ENCODE results near the gene DAPK2.
"Not testable (repeated sequence)": the region's sequence is repeated elsewhere in the genome, so short reads cannot be mapped to it uniquely, and the experiment has no call there.

The DAPK2 gene

GRCh38 chr15:63900306-63900705 is 146.0 kb downstream of the DAPK2 start:
- Histone ChIP-seq H3K27me3 (ENCODE audit: insufficient read depth, low read depth) (no peaks in the 10 kb centered on the region), H3K36me3 (ENCODE audit: insufficient read depth) (no peaks in the 10 kb centered on the region), H3K4me3 (IDR thresholded peaks at IDR 0.05; ENCODE audit: insufficient read depth, low read depth, low read length) (no peak overlapping the region), H3K79me2 (ENCODE audit: insufficient read depth, low read depth) (no peaks in the 10 kb centered on the region), H4K20me1 (ENCODE audit: insufficient read depth) (no peaks in the 10 kb centered on the region), H2AFZ (ENCODE audit: low read depth) (no peak overlapping the region), H3K27ac (no peak overlapping the region), H3K9ac (no peak overlapping the region), H3K4me2 (no peak overlapping the region), H3K4me1 (ENCODE audit: low read depth, poor library complexity, severe bottlenecking) (peaks cover 26% of the 10 kb centered on the region)
- no peak for TF ChIP-seq CTCF (conservative IDR thresholded peaks at IDR 0.05; ENCODE audit: low read depth, low read length)

- not testable (repeated sequence) for H3K9ac ChIP-seq; H3K4me3 ChIP-seq (IDR thresholded peaks at IDR 0.05; ENCODE audit: insufficient read depth, low read depth, low read length); H4K20me1 ChIP-seq (ENCODE audit: insufficient read depth); H3K36me3 ChIP-seq (ENCODE audit: insufficient read depth); H3K27me3 ChIP-seq (ENCODE audit: insufficient read depth, low read depth); H2AFZ ChIP-seq (ENCODE audit: low read depth); H3K27ac ChIP-seq; H3K79me2 ChIP-seq (ENCODE audit: insufficient read depth, low read depth); H3K4me2 ChIP-seq
- H3K4me1 ChIP-seq (ENCODE audit: low read depth, poor library complexity, severe bottlenecking): peaks cover 33% of the 10 kb centered on the region
Observed at GRCh38 chr15:63899606-63900005, 146.7 kb downstream of the DAPK2 start.

GRCh38 chr15:63899193-63899592 is 147.1 kb downstream of the DAPK2 start:
- no peak overlapping the region for H3K27ac ChIP-seq
- peaks cover 37% of the 10 kb centered on the region for H3K4me1 ChIP-seq (ENCODE audit: low read depth, poor library complexity, severe bottlenecking)
- no peak overlapping the region for H3K4me3 ChIP-seq (IDR thresholded peaks at IDR 0.05; ENCODE audit: insufficient read depth, low read depth, low read length)
- TF ChIP-seq CTCF (conservative IDR thresholded peaks at IDR 0.05; ENCODE audit: low read depth, low read length): no peak
- no peak overlapping the region for H3K4me2 ChIP-seq
- H3K79me2 ChIP-seq (ENCODE audit: insufficient read depth, low read depth): no peaks in the 10 kb centered on the region
- H3K9ac ChIP-seq: no peak overlapping the region
- no peaks in the 10 kb centered on the region for H3K36me3 ChIP-seq (ENCODE audit: insufficient read depth)
- no peaks in the 10 kb centered on the region for H4K20me1 ChIP-seq (ENCODE audit: insufficient read depth)
- no peak overlapping the region for H2AFZ ChIP-seq (ENCODE audit: low read depth)
- no peaks in the 10 kb centered on the region for H3K27me3 ChIP-seq (ENCODE audit: insufficient read depth, low read depth)

GRCh38 chr15:63896336-63897115 is 149.8 kb downstream of the DAPK2 start:
- Histone ChIP-seq H3K9ac (peak overlapping the region; percentile 23; the same call in 1 of the 2 replicates), H3K27ac (peak overlapping the region; percentile 53), H4K20me1 (ENCODE audit: insufficient read depth) (no peaks in the 10 kb centered on the region), H3K4me2 (peak overlapping the region; percentile 56), H3K27me3 (ENCODE audit: insufficient read depth, low read depth) (no peaks in the 10 kb centered on the region), H3K36me3 (ENCODE audit: insufficient read depth) (no peaks in the 10 kb centered on the region), H2AFZ (ENCODE audit: low read depth) (peak overlapping the region; percentile 18; the same call in 1 of the 2 replicates), H3K4me1 (ENCODE audit: low read depth, poor library complexity, severe bottlenecking) (peaks cover 63% of the 10 kb centered on the region), H3K4me3 (IDR thresholded peaks at IDR 0.05; ENCODE audit: insufficient read depth, low read depth, low read length) (no peak overlapping the region), H3K79me2 (ENCODE audit: insufficient read depth, low read depth) (no peaks in the 10 kb centered on the region)
- no peak for TF ChIP-seq CTCF (conservative IDR thresholded peaks at IDR 0.05; ENCODE audit: low read depth, low read length)

GRCh38 chr15:63895787-63896218 is 150.5 kb downstream of the DAPK2 start:
- Histone ChIP-seq H3K79me2 (ENCODE audit: insufficient read depth, low read depth) (no peaks in the 10 kb centered on the region), H3K9ac (peak overlapping the region; percentile 23; the same call in 1 of the 2 replicates), H3K4me3 (IDR thresholded peaks at IDR 0.05; ENCODE audit: insufficient read depth, low read depth, low read length) (no peak overlapping the region), H3K27ac (peak overlapping the region; percentile 53; the same call in 1 of the 2 replicates), H3K27me3 (ENCODE audit: insufficient read depth, low read depth) (no peaks in the 10 kb centered on the region), H4K20me1 (ENCODE audit: insufficient read depth) (no peaks in the 10 kb centered on the region), H3K4me2 (peak overlapping the region; percentile 56; the same call in 1 of the 2 replicates), H3K4me1 (ENCODE audit: low read depth, poor library complexity, severe bottlenecking) (peaks cover 69% of the 10 kb centered on the region), H3K36me3 (ENCODE audit: insufficient read depth) (no peaks in the 10 kb centered on the region), H2AFZ (ENCODE audit: low read depth) (no peak overlapping the region)
- no peak for TF ChIP-seq CTCF (conservative IDR thresholded peaks at IDR 0.05; ENCODE audit: low read depth, low read length)

All from KMS-11 (cell line).